Rectal smooth muscle tissue (tissue), 1 donor: ENCODE measurements around the gene NID2.

Experiments used
- H3K27ac ChIP-seq: one replicate; pipeline ENCODE4 v1.7.0; 2013; ENCODE audit warnings: low read depth, low read length, inconsistent platforms
- H3K27me3 ChIP-seq: one replicate; pipeline ENCODE4 v1.7.0; 2013; ENCODE audit warnings: low read length; ENCODE audit not compliant: control insufficient read depth, insufficient read depth
- H3K36me3 ChIP-seq: one replicate; pipeline ENCODE4 v1.7.0; 2013; ENCODE audit warnings: low read length; ENCODE audit not compliant: control insufficient read depth, insufficient read depth
- H3K4me1 ChIP-seq: one replicate; pipeline ENCODE4 v1.7.0; 2013; ENCODE audit warnings: low read length; ENCODE audit not compliant: control insufficient read depth, insufficient read depth
- H3K4me3 ChIP-seq: one replicate; pipeline ENCODE4 v1.7.0; 2013; ENCODE audit warnings: low read length
- H3K9ac ChIP-seq: one replicate; pipeline ENCODE4 v1.7.0; 2013; ENCODE audit warnings: low read length

The NID2 gene

DNA sequence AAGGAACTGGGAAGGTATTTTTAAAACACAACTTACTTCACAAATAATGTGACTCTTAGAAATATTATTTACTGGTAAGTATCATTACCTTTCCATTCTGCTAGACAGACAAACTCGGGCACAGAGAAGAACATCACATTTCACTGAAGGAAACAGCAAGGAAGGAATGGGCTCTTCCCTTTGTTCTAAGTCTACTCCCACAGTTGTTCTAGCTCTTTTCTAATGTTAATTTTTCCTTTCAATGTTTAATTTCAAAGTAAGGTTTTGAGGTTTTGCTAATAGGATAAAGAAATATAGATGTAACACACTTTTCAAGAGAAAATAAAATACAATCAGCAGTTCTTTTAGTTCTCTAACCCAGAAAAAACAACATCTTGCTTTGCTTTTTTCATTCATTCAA, 7.0 kb downstream of the NID2 start:
- H3K27ac ChIP-seq = peak overlapping the region; percentile 7
- H3K9ac ChIP-seq = no peak overlapping the region
- H3K27me3 ChIP-seq = no peaks in the 10 kb centered on the region
- no peaks in the 10 kb centered on the region for H3K36me3 ChIP-seq
- peaks cover 49% of the 10 kb centered on the region for H3K4me1 ChIP-seq
- H3K4me3 ChIP-seq = no peak overlapping the region

DNA sequence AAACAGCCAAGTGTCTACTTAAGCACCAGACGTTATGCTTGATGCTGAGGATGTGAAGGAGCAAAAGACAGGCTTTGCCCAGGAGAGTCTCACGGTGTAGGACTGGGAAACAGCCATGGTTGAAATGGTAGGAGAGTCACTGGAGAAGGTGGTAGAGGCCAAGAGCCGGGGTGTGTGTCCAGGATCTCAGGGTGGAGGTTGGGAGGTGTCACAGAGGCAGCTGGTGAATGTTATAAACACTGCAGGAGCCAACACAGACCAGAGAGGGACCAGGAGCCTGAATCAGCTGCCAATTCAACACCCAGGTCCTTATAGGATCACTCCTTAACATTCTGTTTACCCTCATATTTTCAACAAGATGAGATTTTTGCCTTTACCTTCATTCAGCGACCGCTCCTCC, 7.5 kb downstream of the NID2 start:
- Histone ChIP-seq H3K27me3 (no peaks in the 10 kb centered on the region), H3K4me1 (peaks cover 49% of the 10 kb centered on the region), H3K4me3 (no peak overlapping the region), H3K27ac (peak overlapping the region; percentile 7), H3K9ac (no peak overlapping the region), H3K36me3 (no peaks in the 10 kb centered on the region)

DNA sequence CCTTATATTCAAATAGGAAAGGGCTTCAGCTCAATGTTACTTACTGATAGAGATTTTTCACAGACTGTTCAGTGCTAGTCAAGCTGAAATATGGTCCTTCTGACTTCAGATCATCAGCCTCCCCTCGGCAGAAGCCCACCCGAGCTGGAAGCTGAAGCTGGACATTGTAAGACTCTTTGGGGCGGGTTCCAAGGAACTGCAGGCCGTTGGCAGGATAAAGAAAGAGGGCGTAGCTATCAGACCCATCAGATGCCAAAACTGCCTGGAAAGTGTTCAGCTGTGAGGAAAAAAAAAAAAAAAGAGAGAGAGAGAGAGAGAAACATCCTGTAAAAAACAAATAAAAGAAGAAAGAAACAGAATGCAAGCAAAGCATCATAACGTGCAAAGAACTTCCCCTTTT, 8.8 kb downstream of the NID2 start:
- H3K27ac ChIP-seq = peak overlapping the region; percentile 38
- H3K36me3 ChIP-seq = no peaks in the 10 kb centered on the region
- no peak overlapping the region for H3K4me3 ChIP-seq
- H3K27me3 ChIP-seq = no peaks in the 10 kb centered on the region
- peaks cover 49% of the 10 kb centered on the region for H3K4me1 ChIP-seq
- H3K9ac ChIP-seq = no peak overlapping the region

DNA sequence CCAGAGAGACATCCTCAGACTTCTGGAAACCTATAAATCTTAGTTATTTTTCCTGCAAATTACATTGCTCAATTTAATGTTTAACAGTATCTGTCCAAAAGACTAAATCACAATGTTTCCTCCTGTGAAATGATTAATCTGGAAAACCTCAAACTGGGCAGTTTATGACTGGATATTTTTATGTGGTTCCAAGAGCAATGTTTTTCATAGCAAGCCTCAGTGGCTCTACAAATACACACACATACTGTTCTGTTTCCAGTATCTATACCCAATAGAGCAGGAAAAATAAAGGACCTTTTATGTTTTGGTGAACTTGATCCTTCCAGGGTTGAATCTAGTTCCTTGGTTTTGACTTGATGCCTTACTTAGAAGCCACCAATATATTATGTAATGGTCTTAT, 9.2 kb downstream of the NID2 start:
- Histone ChIP-seq H3K4me1 (peaks cover 49% of the 10 kb centered on the region), H3K36me3 (no peaks in the 10 kb centered on the region), H3K9ac (no peak overlapping the region), H3K27me3 (no peaks in the 10 kb centered on the region), H3K4me3 (no peak overlapping the region), H3K27ac (peak overlapping the region; percentile 38)

DNA sequence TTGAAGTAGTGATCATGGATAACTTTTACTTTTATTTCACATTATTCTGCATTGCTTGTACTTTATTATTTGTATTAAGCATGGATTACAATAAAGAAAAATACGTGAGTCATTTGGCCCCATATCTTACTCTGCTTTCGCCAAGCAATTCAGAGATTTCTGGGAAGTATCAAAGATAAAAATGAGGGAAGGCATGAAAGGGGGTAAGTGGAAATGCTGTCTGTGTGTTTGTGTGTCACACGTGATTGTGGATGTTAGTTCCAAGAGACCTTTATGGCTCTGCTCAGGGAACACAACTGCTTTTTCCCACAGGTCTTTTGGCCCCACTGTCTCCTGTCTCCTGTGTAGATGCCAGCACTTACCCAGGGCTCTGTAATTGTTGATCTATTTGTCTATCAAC, 10.5 kb downstream of the NID2 start:
- Histone ChIP-seq H3K27ac (peak overlapping the region; percentile 38), H3K9ac (no peak overlapping the region), H3K36me3 (no peaks in the 10 kb centered on the region), H3K27me3 (no peaks in the 10 kb centered on the region), H3K4me3 (no peak overlapping the region), H3K4me1 (peaks cover 53% of the 10 kb centered on the region)

DNA sequence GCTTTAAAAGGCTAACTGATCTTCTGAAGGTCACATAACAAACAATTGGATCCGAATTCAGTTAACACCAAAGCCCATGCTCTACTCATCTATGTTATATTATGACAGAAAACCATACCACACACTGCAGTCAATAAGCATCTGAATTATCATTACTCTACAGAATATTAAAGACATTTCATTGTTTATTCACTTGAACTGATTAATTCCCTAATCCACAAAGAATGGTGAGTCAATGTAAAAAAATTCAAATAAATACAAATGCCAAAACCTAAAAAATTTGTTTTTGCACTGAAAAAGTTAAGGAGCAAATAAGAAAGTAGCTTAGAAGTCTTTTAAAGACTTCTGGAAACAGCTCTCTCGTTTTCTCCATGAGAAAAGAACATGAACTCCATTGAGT, 13.7 kb downstream of the NID2 start:
- no peak overlapping the region for H3K4me3 ChIP-seq
- H3K27ac ChIP-seq = no peak overlapping the region
- no peaks in the 10 kb centered on the region for H3K27me3 ChIP-seq
- no peak overlapping the region for H3K9ac ChIP-seq
- H3K4me1 ChIP-seq = peaks cover 45% of the 10 kb centered on the region
- H3K36me3 ChIP-seq = no peaks in the 10 kb centered on the region

DNA sequence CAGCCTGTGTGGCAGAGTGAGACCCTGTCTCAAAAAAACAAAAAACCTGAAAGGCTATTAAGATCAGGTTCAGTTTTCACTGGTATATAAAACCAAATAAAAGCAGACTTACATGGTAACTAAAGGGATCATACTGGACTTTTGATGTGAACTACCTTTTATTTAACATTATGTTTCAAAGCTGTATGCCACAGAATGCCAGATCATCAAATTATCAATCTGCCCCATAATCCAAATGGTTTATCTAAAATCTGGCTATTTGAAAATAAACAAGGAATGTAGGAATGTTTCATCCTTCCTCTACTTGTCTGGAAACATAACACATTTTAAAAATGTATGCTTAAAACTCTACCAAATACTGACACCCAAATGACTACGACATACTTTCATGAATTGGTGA, 14.2 kb downstream of the NID2 start:
- H3K27me3 ChIP-seq = no peaks in the 10 kb centered on the region
- peaks cover 45% of the 10 kb centered on the region for H3K4me1 ChIP-seq
- no peak overlapping the region for H3K9ac ChIP-seq
- no peaks in the 10 kb centered on the region for H3K36me3 ChIP-seq
- no peak overlapping the region for H3K27ac ChIP-seq
- no peak overlapping the region for H3K4me3 ChIP-seq

DNA sequence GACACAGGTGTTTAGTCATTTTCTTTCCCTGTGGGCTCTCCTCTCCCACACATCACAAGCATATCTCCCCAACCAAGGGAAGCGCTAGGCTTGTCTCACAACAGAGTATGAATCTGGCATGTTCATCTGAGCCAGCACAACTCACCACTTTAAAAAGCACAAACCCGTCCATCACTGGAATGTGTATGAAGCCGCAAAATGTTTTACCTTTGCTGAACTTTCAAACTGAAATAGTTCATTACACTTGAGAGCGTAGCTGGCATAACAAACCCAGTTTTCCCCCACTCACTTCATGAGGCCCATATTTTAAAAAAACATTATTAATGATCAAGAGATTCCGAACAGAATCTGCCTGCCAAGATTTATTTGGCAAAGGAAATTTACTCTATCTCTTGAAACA, 15.8 kb downstream of the NID2 start:
- peak overlapping the region; percentile 80 for H3K27ac ChIP-seq
- no peak overlapping the region for H3K9ac ChIP-seq
- no peaks in the 10 kb centered on the region for H3K27me3 ChIP-seq
- peaks cover 44% of the 10 kb centered on the region for H3K4me1 ChIP-seq
- H3K36me3 ChIP-seq = no peaks in the 10 kb centered on the region
- no peak overlapping the region for H3K4me3 ChIP-seq

DNA sequence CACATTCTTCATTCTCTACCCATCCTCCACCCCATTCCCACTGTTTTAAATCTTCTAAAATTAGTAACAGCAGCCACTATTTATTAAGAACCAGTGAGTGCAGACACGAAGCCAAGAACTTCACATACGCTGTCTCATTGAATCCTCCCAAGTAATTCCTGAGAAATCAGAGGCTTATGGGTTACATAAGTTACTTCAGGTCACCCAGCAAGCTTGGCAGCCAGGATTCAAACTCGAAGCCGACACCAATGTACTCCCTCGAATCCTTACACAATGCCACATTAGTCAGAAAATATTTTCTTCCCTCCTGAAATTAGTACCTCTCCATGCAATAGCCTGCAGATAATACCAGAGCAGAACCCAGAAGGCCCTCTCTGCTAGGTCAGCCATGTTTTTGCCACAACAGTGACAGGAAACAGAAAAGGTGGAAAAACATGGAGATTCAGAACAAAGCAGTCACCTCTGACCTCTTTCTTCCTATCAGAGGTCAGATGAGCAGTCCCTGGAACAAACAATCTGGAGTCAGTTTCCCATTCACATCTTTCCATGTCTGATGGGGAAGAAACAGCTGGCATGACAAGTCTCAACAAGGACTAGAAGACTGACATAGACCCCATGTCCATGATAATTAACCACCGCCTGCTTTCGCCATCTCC, 16.4 kb downstream of the NID2 start:
- Histone ChIP-seq H3K36me3 (no peaks in the 10 kb centered on the region), H3K27ac (peak overlapping the region; percentile 80), H3K9ac (no peak overlapping the region), H3K4me1 (peaks cover 50% of the 10 kb centered on the region), H3K4me3 (no peak overlapping the region), H3K27me3 (no peaks in the 10 kb centered on the region)

DNA sequence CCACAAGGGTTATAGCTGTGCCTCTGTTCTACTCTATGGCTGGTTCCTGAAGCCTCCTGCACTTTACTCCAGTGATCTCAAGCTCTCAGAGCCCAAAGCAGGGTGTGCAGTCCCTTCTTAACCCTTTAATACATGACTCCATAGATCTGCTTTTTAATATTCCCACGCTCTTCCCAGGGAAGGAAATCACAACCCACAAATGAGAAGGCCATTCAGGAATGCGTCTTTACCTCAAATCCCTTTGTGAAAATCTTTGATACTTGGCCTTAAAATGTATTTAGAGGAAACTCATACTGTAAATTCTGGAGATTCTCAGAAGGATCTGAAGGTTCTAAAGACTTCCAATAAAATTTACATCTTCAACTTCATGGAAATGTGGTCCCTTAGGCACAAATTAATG, 17.0 kb downstream of the NID2 start:
- H3K4me3 ChIP-seq = no peak overlapping the region
- H3K27me3 ChIP-seq = no peaks in the 10 kb centered on the region
- no peak overlapping the region for H3K9ac ChIP-seq
- H3K36me3 ChIP-seq = no peaks in the 10 kb centered on the region
- H3K27ac ChIP-seq = peak overlapping the region; percentile 80
- H3K4me1 ChIP-seq = peaks cover 55% of the 10 kb centered on the region

DNA sequence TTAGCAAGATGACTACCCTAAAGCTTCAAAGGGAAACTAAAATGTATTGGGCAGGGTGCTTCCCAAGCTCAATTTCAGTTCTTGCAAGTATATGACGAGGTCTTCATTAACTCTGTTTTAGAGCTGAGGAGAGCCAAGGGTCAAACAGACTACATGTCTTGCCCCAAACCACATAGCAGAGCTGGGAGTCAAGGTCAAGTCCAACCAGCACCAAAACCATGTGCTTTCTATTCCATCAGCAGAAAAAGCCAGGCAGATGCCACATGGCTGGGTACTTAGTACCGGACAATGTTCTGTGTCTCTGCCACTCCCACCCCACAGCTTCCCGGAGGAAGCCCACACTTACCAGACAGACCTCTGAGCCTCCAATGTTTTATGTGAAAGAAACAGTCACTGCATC, 17.6 kb downstream of the NID2 start:
- H3K9ac ChIP-seq = no peak overlapping the region
- no peak overlapping the region for H3K4me3 ChIP-seq
- no peak overlapping the region for H3K27ac ChIP-seq
- no peaks in the 10 kb centered on the region for H3K36me3 ChIP-seq
- peaks cover 60% of the 10 kb centered on the region for H3K4me1 ChIP-seq
- no peaks in the 10 kb centered on the region for H3K27me3 ChIP-seq

DNA sequence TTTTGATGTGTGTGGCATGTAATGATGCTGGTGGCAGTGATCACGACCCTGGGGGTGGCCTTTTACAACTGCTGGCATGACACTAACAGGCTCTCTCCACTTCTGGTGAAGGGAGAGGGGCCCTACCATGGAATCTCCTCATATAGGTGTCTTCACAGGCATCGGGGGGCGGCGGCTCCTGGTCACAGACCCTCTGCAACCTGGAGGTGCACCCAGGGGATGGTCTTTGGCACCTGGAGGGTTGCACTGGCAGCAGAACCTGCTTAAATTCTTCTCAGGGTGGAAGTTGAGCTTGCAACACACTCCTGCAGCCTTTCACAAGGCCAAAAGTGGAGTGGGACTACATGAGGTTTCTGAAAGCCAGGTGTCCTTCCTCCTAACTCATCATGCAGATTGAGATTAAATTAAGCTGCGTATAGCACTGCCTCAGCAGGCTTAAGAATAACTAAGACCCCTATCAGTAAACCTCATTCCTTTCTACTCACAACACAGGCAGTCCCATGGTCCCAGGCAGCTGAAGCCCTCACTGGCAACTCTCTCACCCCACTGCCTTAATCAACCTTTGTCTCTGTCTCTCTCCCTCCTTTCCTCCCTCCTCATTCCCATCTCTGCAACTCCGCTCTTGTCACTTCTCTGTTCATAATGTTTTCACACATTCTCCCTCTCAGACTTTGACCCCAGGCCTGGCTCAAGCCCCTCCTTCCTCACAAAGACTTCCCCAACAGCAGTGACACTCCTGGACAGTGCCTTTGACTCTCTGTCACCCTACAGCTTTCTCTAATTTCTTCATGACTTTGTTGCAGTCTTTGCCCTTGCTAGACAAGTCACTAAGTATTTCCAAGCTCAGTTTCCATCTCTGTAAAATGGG, 18.9 kb downstream of the NID2 start:
- Histone ChIP-seq H3K4me1 (peaks cover 66% of the 10 kb centered on the region), H3K27ac (no peak overlapping the region), H3K27me3 (no peaks in the 10 kb centered on the region)

DNA sequence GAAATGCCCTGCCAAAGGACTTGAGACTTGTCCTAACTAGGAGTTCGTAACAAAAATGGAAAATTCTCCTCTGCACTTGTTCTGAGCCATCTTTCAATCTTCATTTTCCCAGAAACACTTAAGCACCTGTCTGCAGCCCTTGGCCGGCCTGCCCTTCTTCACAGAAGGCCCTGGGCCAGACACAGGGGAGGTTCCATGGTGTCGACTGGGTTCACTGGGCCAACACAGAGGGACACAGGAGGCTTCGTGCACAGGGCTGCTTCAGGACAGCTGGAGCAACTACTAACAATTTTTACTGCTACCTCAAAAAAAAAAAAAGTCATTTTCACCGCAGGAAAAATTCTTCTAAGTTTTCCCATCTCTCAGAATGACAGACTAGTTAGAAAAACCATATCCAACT, 19.6 kb downstream of the NID2 start:
- Histone ChIP-seq H3K36me3 (no peaks in the 10 kb centered on the region), H3K9ac (no peak overlapping the region), H3K4me3 (no peak overlapping the region), H3K27ac (no peak overlapping the region), H3K27me3 (no peaks in the 10 kb centered on the region), H3K4me1 (peaks cover 69% of the 10 kb centered on the region)

More for the DNA sequence above, 18.9 kb downstream of the NID2 start:
- Histone ChIP-seq H3K36me3 (no peaks in the 10 kb centered on the region), H3K4me3 (no peak overlapping the region), H3K9ac (no peak overlapping the region)
